Ovary (tissue), 3 donors: ENCODE measurements around the gene SH3TC2.

Experiments
- EP300 ChIP-seq: sonication (generic); formaldehyde crosslinking; IDR thresholded peaks from one replicate; pipeline ENCODE4 v1.6.1; 2017; ENCODE audit warnings: antibody characterized with exemption
- POLR2A ChIP-seq: fragments of 450-650 bp; IDR thresholded peaks from one replicate; pipeline ENCODE4 v1.6.1; 2017; ENCODE audit warnings: antibody characterized with exemption, mild to moderate bottlenecking, moderate library complexity
- TF ChIP-seq, protein P1 (sequence below), 3 donors: fragments of 450-650 bp in 2 of 3; fragments of 200-600 bp in 1 of 3; IDR thresholded peaks; one replicate each; pipeline versions ENCODE4 v1.5.1 to v1.8.0; 2016 to 2022; ENCODE audit warnings: antibody characterized with exemption in 3 of 3, mild to moderate bottlenecking in 1 of 3
- donor health status: DM: no; HTN: no; CAD: no.

DNA sequence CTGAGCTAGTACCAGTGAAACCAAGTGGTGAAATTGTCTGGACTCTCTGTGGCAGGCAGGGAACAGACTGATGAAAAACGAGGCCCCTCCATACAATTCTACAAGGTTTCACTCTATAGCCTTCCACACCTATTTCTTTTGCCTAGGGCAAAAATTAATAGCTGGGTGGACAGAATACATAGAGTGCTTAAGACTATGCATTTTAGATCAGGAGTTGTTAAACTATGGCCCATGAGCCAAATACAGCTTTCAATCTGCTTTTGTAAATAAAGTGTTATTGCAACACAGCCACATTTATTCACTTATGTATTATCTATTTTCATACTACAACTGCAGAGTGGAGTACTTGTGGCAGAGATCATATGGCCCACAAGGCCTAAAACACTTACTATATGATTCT is 45.2 kb downstream of the SH3TC2 start:
- TF ChIP-seq, protein P1, sequence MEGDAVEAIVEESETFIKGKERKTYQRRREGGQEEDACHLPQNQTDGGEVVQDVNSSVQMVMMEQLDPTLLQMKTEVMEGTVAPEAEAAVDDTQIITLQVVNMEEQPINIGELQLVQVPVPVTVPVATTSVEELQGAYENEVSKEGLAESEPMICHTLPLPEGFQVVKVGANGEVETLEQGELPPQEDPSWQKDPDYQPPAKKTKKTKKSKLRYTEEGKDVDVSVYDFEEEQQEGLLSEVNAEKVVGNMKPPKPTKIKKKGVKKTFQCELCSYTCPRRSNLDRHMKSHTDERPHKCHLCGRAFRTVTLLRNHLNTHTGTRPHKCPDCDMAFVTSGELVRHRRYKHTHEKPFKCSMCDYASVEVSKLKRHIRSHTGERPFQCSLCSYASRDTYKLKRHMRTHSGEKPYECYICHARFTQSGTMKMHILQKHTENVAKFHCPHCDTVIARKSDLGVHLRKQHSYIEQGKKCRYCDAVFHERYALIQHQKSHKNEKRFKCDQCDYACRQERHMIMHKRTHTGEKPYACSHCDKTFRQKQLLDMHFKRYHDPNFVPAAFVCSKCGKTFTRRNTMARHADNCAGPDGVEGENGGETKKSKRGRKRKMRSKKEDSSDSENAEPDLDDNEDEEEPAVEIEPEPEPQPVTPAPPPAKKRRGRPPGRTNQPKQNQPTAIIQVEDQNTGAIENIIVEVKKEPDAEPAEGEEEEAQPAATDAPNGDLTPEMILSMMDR (IDR thresholded peaks at IDR 0.05), result no peak
- TF ChIP-seq POLR2A (no peak), EP300 (no peak)
